Hepatocyte (in vitro differentiated cells): ENCODE data around the gene GPR55.

ENCODE experiments used
- EZH2 ChIP-seq: fragments of 200-600 bp; sonication (generic); IDR thresholded peaks from 2 replicates; pipeline ENCODE4 v1.6.1; 2016; ENCODE audit warnings: antibody characterized with exemption, mild to moderate bottlenecking, borderline replicate concordance
- EZH2phosphoT487 ChIP-seq: fragments of 200-600 bp; sonication (generic); IDR thresholded peaks from one replicate; pipeline ENCODE4 v1.6.1; 2018; ENCODE audit warnings: antibody characterized with exemption, mild to moderate bottlenecking, low read depth, moderate library complexity; ENCODE audit not compliant: unreplicated experiment, severe bottlenecking
- TF ChIP-seq, protein P1 (sequence below): fragments of 200-600 bp; sonication (generic); IDR thresholded peaks from 2 replicates; pipeline ENCODE4 v1.5.1; 2016; ENCODE audit warnings: antibody characterized with exemption, mild to moderate bottlenecking; ENCODE audit not compliant: poor library complexity

DNA sequence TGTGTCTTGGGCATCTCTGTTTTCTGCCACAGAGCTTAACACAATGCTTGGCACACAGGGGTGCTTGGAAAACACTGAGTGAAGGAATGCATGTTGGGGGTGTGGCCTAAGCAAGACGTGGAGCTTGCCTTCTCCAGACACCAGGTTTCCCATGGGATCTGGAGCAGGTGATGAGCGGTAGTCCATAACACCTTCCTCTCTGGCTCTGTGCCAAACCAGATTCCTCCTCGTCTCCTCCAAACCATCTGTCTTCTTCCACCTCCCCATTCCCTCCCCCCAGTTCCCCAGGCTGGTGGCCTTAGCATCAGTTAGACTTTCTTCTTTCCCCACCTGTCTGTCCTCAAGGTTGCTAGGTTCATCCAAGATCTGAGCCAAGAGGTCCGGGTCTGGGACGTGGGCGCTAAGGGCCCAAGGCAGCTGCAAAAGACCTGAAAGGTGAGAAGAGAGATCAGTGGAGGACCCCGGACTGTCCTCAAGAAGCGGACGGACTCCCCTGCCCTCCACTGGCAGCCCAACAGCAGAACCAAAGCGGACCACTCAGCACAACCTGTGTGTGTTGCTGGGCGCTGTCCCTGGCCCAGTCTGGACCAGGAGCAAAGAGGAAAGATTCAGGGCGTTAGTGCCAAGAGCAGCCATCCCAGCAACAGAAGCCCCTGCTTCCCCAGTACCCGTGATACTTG is 61.5 kb downstream of the GPR55 start:
- TF ChIP-seq EZH2 (no peak), EZH2phosphoT487 (no peak)
- TF ChIP-seq, protein P1, sequence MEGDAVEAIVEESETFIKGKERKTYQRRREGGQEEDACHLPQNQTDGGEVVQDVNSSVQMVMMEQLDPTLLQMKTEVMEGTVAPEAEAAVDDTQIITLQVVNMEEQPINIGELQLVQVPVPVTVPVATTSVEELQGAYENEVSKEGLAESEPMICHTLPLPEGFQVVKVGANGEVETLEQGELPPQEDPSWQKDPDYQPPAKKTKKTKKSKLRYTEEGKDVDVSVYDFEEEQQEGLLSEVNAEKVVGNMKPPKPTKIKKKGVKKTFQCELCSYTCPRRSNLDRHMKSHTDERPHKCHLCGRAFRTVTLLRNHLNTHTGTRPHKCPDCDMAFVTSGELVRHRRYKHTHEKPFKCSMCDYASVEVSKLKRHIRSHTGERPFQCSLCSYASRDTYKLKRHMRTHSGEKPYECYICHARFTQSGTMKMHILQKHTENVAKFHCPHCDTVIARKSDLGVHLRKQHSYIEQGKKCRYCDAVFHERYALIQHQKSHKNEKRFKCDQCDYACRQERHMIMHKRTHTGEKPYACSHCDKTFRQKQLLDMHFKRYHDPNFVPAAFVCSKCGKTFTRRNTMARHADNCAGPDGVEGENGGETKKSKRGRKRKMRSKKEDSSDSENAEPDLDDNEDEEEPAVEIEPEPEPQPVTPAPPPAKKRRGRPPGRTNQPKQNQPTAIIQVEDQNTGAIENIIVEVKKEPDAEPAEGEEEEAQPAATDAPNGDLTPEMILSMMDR, result no peak
